Hepatic stellate cell (primary cell): ENCODE data around the gene RGS3.
"Not testable (repeated sequence)": the region's sequence is repeated elsewhere in the genome, so short reads cannot be mapped to it uniquely, and the experiment has no call there.

Experiments used
- DNase-seq: peaks from one replicate; pipeline ENCODE4 v3.0.0; 2011; ENCODE audit warnings: low spot score

The RGS3 gene

GRCh38 chr9:113548221-113549041, 84.9 kb downstream of the RGS3 start:
- DNase-seq = peak; percentile 69

DNA sequence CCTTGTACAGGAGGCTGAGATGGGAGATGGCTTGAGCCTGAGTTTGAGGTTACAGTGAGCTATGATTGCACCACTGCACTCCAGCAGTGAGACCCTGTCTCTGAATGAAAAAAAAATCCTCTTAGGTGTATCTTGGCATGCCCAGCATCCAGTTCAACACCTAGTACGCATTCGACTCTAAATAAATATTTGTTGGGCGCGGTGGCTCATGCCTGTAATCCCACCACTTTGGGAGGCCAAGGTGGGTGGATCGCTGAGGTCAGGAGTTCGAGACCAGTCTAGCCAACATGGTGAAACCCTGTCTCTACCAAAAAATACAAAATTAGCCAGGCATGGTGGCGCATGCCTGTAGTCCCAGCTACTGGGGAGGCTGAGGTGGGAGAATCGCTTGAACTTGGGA, 86.4 kb downstream of the RGS3 start:
- not testable (repeated sequence) for DNase-seq

DNA sequence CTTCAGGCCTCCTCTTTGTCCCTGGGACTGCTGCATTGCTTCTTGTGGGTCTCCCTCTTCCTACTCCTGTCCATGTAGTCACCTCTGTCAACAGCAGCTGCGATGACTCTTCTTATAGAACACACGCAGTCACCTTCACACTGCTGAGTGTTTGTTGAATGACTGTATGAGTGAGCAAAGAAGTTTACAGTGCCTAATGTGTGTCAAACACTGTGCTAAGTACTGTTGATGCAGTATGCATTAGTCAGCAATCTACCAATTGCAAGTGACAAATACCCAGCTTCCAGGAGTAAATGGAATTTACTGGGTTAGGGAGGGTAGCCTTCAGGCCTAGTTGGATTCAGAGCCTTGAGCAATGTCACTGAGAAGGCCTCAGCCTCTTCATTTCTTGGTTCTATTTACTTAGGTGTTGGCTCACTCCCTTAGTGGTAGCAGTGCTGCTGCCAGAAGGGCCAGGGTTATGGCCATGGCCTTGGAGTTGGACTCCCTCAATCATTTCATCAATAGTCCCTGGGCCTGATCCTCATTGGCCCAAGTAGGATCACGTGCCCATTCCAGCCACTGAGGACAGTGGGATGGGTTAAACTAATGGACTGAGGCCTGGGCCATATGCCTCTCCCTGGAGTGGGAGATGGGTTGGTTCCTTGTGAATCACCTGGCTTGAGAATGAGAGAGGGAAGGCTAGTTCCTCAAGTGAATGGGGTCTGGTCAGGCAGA, 93.5 kb downstream of the RGS3 start:
- DNase-seq = no peak

- DNase-seq = peak; percentile 87
These were observed 95.3 kb downstream of the RGS3 start for GRCh38 chr9:113558632-113559502.

DNA sequence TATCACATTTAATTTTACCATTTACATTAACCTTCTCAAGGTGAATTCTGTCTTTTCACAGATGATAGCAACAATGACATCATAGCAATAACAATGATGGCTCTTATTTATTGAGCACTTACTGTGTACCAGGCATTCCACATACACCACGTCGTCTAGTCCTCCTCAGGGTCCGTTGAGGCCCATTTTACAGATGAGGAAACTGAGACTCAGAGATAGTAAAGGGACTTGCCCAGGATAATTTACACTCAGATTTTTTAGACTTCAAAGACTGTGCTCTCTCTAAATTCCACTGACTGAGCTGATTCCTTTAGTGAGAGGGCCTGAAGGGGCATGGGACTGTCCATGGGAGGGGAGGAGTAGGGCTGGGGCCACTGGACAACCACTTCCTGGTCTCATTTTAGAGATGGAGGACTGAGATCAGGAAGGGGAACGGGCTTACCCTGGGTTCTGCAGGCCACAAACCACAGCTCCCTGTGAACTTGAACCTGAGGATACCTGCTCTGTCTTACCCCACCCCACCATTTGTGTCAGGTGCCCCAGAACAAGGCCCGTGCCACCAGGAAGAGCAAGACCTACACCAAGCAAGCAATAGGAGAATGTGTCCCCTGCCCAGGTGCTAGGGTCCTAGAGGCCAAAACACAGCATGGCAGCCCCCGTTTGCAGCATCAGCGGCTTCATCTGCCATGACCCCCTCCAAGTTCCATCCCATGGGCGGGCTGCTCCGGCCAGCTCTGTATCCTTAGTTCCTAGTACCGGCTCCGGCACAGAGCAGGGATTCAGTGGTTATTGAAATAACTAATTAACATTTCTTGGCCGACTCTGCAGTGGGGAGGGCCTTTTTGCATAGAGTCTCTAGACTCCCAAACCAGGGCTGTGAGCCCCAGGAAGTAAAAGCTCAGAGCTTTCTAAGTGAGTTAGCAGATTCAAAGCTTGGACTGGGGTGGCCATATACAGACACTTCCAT, 96.6 kb downstream of the RGS3 start:
- DNase-seq = no peak

GRCh38 chr9:113562653-113563381, 99.3 kb downstream of the RGS3 start:
- no peak for DNase-seq

DNA sequence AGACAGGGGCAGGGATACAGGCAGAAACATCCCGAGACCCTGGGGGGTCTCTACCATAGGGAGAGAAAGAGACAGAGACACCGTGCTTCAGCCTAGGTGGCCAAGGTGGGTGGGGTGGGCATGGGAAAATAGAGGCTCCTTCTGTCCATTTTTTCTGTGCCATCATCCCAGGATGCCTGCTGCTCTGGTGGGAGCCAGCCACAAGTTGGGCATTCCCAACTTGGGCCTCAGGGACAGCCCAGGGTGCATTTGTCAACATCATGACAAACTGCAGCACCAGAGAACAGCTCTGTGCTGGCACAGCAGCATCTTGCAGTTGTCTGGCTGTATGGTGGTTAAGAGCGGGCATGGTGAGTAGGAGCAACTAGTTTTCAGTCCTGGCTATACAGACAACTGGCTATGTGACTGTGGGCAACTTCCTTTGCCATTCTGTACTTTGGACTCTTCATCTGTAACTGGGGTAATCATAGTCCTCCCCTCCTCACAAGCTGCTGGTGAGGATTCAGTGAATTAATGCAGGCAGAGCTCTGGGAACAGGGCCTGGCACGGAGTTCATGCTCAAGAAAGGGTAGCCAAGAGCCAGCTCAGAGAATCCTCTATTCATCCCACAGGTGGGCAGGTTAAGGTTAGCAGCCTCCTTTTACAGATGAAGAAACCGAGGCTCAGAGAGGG, 100.4 kb downstream of the RGS3 start:
- DNase-seq = no peak

DNA sequence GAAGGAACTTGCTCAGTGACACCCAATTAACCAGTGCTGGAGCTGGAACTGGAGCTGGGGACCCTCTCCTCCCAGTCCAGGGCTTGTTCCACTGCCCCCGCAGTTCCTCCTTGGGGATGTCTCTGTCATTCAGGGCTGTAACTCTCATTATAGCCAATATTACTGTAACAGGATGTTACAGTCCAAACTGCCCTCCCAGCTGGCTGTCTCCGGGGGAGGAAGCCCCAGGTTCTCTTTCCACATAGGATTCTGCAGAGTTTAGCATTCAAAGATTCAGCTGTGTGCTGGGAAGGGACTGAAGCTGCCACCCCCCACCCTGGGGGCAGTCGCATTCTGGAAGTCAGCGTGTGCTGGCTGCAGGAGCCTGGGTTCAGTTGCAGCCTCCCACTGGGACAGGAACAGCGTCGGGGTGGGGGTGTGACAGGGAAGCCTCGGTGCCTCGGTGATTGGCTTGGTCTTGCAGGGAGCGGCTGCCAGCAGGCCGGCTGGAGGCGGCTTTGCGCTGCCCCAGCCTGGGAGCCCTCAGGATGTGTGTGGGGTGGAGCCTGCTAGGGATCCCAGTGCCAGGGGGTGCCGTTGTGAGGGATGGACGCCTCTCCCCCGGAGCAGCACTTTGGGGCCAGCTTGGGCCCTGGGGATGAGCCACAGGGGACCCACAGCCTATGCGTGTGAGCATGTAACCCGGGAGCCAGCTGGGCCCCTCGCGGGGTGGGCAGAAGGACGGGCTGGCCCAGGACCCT, 101.1 kb downstream of the RGS3 start:
- peak; percentile 80 for DNase-seq

DNA sequence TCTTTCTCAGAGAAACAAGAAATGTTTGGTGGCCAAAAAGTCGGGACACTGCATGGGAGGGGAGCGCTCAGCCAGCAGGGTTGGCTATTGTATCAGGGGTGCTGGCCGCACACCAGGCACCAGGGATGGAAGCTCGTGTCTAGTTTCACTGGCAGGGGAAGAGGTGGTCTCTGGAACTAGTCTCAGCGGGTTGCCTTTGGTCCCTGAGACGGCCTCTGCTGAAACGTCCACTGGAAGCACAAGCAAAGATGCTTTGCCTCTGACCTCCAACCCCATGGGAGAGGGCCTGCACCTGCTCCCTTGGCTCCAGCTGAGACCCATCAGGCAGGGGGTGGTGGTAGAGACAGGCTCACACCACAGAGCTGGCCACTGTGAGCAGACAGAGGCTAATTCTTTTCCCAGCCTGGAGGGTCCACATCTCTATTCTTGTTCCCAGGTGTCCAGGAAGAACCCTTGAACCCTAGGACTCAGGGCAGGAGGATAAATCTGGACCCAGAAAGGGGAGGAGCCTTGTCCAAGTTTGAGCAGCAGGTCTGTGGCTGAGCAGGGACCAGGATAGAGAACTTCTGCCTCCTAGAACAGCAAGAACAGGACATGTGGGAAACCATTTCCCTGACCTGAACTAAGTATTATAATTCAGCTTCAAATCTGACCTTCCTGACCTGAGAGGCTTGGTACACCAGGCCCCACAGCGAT, 102.6 kb downstream of the RGS3 start:
- DNase-seq = no peak

GRCh38 chr9:113566712-113567071, 103.2 kb downstream of the RGS3 start:
- DNase-seq = no peak

GRCh38 chr9:113567361-113568080, 104.0 kb downstream of the RGS3 start:
- DNase-seq = no peak

DNA sequence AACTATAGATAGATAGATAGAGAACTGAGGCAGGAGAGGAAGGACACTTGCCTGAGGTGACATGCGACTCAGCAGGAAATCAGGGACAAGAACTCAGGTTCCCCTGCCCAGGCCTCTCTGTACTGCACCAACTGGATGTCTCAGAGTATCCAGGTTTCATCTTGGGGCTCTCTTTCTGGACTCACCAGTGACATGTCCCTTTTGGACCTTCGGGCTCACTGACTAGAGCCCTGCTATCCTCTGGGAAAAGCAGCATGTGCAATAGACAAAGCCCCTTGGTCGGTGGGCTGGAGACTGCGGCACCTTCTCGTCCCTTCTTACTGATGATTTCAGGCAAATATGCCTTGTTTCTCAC, 104.5 kb downstream of the RGS3 start:
- no peak for DNase-seq

- DNase-seq = no peak
These were observed 105.2 kb downstream of the RGS3 start for GRCh38 chr9:113568571-113569321.

GRCh38 chr9:113569472-113570060, 106.0 kb downstream of the RGS3 start:
- no peak for DNase-seq

DNA sequence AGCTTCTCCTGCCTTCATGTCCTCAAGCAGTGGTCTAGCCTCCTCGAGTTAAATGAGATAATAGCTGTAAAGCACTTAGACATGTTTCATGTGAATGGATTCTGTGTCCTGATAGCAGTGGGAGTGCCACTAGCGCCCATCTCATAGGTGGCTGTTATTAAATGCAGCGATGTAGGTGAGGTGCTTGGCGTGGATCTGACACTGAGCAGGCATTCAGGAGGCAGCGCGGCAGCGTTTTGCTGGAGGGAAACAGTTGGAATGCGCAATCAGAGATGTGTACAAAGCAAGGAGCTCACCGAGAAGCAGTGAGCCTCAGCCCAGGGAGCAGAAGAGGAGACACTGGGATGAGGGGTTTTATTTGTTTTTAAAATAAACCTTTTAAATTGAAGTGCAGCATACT, 106.6 kb downstream of the RGS3 start:
- DNase-seq = no peak

- DNase-seq = no peak
These were observed 107.5 kb downstream of the RGS3 start for GRCh38 chr9:113570749-113571711.
